HG02610 (cell line): Measurements from ENCODE around the gene MYF5.
A peak's percentile ranks its signal among the peaks of the same experiment; 100 is the strongest.

Experiments used
- ATAC-seq: cut with Tn5 transposase; IDR thresholded peaks from one replicate; pipeline ENCODE4 v1.9.1; 2021; ENCODE audit warnings: mild to moderate bottlenecking, moderate library complexity; ENCODE audit not compliant: unreplicated experiment

MYF5 gene

GRCh38 chr12:80756875-80757274 is 40.2 kb downstream of the MYF5 start:
- peak; percentile 89 for ATAC-seq

GRCh38 chr12:80761838-80762237 is 45.1 kb downstream of the MYF5 start:
- peak; percentile 67 for ATAC-seq

- no peak for ATAC-seq
Measured at GRCh38 chr12:80763874-80764273, 47.2 kb downstream of the MYF5 start.

- no peak for ATAC-seq
Measured at GRCh38 chr12:80766210-80766609, 49.5 kb downstream of the MYF5 start.

- ATAC-seq = peak; percentile 92
Measured at GRCh38 chr12:80766897-80767296, 50.2 kb downstream of the MYF5 start.
